Middle frontal gyrus (tissue), 1 donor: ENCODE data around the gene PRR20A.
"Not testable (repeated sequence)": the region's sequence is repeated elsewhere in the genome, so short reads cannot be mapped to it uniquely, and the experiment has no call there.

Source experiments
- DNase-seq: peaks from one replicate; pipeline ENCODE4 v3.0.0-alpha.2; 2015; ENCODE audit warnings: low spot score; ENCODE audit errors: extremely low spot score

PRR20A gene

DNA sequence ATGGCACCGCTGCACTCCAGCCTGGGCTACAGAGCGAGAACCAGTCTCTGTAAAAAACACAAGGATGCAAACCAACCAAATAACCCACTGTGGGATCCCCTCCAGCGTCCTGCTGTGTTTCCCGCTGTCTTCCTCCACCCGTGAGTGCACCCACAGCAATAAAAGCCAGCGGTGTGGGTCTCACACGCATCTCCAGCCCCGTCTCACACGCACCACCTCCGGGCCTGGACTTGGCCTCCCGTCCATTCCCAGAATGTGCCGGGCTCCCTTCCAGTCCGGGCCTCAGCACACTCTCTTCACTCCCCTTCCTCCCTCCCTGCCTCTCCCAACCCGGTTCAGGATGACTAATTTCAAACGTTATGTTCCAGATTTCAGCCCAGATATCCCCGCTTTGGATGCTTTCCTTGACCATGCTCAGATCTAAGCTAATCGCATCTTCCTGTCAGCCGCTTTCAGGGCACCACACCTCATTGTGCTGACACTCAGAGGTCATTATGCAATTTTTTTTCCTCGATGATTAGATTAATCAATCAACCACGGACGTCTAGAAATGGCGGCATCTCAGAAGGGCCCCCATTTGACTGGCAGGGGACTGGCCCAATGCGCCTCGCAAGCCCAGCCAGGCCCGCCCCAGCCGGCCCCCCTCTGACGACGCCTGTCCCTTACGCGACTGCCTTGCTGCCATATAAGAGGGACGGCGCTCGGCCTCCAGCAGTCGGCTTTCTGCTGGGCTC, at the start of gene PRR20A:
TSS of gene PRR20A (plus strand) at position 684 of the 734 bp plus-strand sequence. CDS start 387 bp downstream, outside the sequence.
- DNase-seq: not testable (repeated sequence)

- DNase-seq: no peak
Observed at GRCh38 chr13:57114945-57115344, 25.8 kb upstream of the PRR20A start.

DNA sequence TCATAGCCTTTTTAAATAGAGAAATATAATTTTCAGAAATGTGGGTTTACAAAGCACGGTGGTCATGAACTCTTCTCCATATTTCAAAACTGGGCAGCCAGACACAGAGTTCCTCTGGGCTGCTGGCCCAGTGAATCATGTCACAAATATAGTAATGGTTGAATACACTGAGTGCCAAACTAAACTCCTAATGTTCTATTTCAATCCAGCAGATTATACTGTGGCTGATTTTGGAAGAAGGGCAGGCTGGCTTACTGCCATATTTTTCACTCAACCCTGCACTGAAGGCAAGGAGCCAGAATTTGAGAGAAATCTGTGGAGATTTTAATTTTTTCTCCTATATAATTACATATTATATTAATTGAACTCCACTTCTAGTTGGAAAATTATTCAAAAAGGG, 17.0 kb upstream of the PRR20A start:
- DNase-seq: no peak

DNA sequence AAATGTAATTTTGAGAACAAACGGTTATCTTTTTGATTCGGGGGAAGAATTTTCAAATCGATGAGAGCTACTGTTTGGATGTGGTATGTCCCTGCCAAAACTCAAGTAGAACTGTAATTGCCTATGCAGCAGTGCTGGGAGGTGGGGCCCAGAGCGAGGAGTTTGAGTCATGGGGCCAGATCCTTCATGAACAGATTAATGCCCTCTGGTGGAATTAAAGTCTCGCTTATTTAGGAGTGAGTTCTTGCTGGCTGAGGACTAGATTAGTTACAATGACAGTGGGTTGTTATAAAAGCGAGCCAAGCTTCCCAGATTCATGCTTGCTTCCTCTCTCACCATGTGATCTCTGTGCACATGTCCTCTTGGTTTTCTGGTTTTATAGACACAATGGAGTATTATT, 11.8 kb upstream of the PRR20A start:
- no peak for DNase-seq

- DNase-seq: no peak
Observed at GRCh38 chr13:57136093-57136492, 4.6 kb upstream of the PRR20A start.

GRCh38 chr13:57137585-57137984, 3.1 kb upstream of the PRR20A start:
- no peak for DNase-seq

DNA sequence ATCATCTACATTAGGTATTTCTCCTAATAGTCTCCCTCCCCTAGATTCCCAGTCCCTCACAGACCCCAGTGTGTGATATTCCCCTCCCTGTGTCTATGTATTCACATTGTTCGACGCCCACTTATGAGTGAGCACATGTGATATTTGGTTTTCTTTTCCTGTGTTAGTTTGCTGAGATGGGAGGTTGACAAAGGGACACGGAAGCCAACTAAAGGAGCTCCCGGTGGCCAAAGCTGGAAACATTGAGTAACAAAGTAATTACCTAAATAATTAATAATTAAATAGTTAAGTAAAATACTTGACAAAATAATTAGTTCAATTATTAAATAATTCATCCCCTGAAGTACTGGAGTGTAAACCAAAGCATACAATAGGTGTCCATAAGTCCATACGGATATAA, 1.7 kb upstream of the PRR20A start:
- no peak for DNase-seq

- not testable (repeated sequence) for DNase-seq
Observed at GRCh38 chr13:57139781-57140180, 937 bp upstream of the PRR20A start.

GRCh38 chr13:57147188-57147587, 6.5 kb downstream of the PRR20A start, which contains the start of gene PRR20B:
Gene PRR20B, plus strand, starts transcription at chr13:57147488. Its CDS starts 387 bp downstream, at chr13:57147875.
- DNase-seq: not testable (repeated sequence)

DNA sequence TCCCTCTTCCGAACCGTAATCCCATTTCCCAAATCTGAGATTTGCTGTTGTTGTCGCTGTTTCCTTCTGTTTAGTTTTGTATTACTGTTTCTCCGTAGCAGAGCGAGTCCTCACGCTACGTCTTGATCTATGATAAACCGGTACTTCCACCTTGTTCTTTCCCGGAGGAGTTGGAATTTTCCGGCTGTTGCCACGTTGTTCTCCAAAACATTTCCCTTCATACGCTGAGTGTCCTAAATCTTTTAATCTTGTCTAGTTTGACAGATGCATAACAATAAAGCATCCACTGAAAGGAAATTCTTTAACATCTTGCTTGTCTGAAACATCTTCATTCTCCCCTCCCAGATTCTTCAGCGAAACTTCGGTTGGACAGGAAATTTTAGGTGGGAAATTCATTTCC, 7.4 kb downstream of the PRR20A start:
- not testable (repeated sequence) for DNase-seq

DNA sequence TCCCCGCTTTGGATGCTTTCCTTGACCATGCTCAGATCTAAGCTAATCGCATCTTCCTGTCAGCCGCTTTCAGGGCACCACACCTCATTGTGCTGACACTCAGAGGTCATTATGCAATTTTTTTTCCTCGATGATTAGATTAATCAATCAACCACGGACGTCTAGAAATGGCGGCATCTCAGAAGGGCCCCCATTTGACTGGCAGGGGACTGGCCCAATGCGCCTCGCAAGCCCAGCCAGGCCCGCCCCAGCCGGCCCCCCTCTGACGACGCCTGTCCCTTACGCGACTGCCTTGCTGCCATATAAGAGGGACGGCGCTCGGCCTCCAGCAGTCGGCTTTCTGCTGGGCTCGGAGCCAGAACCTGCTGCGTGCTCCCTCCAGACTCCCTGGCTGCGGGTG, 13.0 kb downstream of the PRR20A start, which contains the start of gene PRR20C:
TSS of gene PRR20C (plus strand) at position 301 of the 400 bp plus-strand sequence. CDS start 387 bp downstream, outside the sequence.
- DNase-seq: not testable (repeated sequence)

GRCh38 chr13:57160332-57160731, 19.6 kb downstream of the PRR20A start, which contains the start of gene PRR20D:
Gene PRR20D, plus strand, starts transcription at chr13:57160632. Its CDS starts 387 bp downstream, at chr13:57161019.
- not testable (repeated sequence) for DNase-seq

GRCh38 chr13:57166897-57167296, 26.2 kb downstream of the PRR20A start, which contains the start of gene PRR20E:
Gene PRR20E, plus strand, starts transcription at chr13:57167197. Its CDS starts 387 bp downstream, at chr13:57167584.
- not testable (repeated sequence) for DNase-seq

GRCh38 chr13:57191667-57192066, 50.9 kb downstream of the PRR20A start:
- no peak for DNase-seq
